ELR (cell line): ENCODE results near the gene TRIM3.
"Not testable (repeated sequence)": the region's sequence is repeated elsewhere in the genome, so short reads cannot be mapped to it uniquely, and the experiment has no call there.

Experiments
- DNase-seq: peaks from one replicate; pipeline ENCODE4 v3.0.0-alpha.2; 2015; ENCODE audit warnings: low read depth

Gene TRIM3

DNA sequence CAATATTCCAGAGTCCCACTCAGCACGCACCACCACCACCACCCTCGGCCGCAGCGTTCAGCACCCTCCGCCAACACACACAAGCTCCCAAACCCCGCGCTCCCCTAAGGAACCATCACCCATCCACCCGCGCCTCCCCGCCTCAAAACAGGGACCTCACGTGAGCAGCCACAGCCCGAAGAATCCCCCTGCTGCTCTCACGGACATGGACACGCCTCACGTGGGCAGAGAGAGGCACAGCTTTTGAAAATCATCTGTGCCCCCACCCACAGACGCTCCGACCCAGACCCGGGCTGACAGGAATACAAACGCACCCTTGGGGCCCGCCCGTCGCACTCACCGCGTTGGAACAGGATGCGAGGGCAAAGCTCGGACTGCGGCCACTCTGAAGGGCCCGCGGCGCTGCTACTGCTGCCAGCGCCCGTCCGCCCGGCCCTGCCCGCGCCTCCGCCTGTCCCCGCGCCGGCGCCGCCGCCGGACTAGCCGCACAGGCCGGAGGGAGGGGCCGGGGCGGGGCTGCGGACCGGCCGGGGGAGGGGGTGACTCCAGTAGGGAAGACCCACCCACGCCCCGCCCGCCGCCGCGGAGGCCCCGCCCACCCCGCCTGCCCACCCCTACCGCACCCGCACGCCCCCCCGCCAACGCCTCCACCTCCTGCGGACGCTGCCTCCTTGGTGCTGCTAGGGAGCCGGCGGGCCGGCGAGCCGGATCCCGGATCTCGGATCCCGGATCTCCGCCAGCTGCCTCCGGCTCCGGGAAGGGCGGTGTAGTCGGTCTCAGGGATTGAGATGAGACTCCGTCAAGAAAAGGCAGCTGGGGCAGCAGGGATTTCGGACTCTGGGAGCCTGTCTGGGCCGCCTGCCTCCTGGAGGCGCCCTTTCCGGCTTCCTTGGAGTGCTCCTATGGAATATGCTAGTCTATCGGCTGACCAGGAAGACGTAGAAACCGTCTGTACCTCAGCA lies at the start of gene TRIM3:
TRIM3 (minus strand) TSS at position 491 of the 962 bp plus-strand sequence. CDS start 8,246 bp downstream, outside the sequence.
- peak; percentile 88 for DNase-seq

DNA sequence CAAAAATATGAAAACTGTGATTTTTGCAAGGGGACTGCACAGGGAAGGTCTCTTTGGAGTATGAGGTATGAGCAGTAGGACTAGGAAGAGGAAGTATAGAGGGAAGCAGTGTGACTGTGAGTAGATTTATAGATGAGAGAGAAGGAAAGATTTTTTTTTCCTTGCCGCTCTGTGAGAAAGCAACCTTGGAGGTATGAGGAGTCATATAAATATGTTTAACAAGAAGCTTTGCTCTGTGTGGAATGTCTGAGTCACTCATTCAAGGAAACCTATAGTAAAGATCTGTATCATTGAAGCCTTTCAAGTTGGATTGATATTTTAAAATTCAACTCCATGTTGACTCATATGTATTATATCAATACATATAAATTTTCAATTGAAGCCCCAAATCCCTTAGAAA lies 49.5 kb upstream of the TRIM3 start:
- DNase-seq, result peak; percentile 96

GRCh38 chr11:6521946-6522345 lies 48.2 kb upstream of the TRIM3 start:
- DNase-seq, result not testable (repeated sequence)

GRCh38 chr11:6520265-6520664 lies 46.5 kb upstream of the TRIM3 start:
- DNase-seq, result no peak

DNA sequence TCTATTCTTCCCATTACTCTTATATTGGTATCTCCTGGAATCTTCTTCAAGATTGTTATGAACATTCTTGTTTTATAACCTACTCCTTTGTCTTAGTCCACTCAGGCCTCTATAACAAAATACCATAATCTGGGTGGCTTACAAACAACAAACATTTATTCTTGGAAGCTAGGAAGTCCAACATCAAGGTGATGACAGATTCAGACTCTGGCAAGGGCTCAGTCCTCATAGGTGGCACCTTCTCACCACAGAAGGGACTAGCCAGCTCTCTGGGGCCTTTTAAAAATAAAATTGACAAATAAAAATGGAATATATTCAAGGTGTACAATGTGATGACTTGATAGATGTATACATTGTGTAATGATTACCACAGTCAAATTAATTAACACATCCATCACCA lies 43.1 kb upstream of the TRIM3 start:
- DNase-seq, result no peak

DNA sequence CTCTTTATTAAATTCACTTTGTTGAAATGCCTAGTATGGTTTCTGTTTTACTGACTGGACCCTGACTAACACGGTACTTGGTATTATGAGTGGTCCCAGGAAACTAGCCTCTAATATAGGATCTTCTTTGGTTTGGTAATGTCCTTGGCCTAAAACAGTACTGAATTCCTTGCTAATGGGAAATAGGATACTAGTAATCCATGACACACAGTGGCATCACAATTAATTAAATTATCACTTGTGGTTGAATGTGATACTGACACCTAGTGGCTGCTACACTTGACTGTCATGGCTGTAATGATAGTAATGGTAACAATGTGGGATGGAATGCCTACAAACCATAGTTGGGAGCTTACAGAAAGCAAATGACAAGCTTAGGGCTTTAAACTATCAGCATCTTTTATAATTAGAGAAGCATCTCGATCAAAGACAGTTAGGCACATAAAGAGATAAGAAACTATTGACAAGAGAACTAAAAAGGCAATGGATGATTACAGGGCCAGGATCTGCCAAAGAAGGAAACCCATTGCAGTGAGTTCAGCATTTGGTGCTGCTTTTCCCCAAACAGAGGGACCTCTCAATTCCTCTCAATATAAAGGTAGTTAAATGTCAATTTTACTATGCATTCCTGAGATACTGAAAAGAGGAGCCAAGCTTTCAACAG lies 32.0 kb upstream of the TRIM3 start:
- peak; percentile 88 for DNase-seq

GRCh38 chr11:6504166-6504565 lies 30.4 kb upstream of the TRIM3 start:
- DNase-seq, result no peak

DNA sequence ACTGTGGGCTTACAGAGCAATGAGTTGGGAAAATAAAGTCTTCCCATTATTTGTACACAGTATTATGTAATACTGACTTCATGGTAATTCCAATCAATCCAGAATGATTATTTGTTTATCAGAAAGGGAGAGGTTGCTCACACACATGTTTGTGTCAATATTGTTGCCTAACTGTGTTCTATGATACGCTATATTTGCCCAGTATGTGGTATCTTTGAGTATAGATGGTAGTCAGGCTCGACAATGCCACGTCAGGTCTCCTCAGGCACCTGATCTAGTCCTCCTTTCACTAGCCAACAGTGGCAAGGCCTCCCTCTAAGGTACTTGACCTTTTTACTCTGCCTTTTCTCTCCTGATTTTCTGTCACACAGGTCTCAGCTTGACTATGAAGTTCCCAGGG lies 28.6 kb upstream of the TRIM3 start:
- DNase-seq, result no peak

DNA sequence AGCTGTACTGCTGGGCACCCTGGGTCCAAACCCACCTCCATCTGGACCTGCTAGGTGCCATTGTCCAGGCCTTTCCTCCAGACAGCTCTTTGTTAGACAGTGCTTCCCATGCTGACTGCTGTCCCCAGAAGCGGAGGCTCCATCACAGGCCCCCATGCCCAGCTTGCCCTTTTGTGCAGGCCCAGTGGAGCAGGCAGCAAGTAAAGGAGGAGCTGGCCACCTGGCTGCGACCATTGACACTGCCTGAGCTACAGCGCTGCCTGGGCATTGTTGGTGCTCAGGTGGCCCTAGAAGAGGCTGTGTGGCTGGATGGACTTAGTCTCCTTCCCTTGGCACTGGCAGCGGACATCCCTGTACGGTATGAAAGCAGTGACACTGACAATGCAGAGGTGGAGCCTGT lies 24.8 kb upstream of the TRIM3 start:
- DNase-seq, result no peak

DNA sequence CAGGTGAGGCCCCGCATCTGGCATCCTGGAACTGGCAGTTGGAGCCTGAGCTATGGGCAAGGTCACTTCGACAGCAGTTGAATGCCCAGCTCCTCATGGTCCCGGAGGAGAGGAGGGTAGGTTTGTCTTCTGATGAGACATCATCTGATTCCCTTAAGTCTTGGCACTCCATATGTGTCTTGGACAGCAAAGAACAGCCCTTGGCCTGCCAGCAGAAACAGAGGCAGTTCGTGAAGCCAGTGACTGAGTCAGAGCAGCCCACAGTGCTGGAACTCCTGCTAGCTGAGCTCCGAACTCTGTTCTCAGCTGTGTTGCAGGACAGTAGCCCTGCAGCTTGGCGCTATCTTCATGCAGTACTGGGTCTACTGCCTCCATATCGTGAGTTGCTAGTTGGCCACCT lies 24.4 kb upstream of the TRIM3 start:
- DNase-seq, result no peak

DNA sequence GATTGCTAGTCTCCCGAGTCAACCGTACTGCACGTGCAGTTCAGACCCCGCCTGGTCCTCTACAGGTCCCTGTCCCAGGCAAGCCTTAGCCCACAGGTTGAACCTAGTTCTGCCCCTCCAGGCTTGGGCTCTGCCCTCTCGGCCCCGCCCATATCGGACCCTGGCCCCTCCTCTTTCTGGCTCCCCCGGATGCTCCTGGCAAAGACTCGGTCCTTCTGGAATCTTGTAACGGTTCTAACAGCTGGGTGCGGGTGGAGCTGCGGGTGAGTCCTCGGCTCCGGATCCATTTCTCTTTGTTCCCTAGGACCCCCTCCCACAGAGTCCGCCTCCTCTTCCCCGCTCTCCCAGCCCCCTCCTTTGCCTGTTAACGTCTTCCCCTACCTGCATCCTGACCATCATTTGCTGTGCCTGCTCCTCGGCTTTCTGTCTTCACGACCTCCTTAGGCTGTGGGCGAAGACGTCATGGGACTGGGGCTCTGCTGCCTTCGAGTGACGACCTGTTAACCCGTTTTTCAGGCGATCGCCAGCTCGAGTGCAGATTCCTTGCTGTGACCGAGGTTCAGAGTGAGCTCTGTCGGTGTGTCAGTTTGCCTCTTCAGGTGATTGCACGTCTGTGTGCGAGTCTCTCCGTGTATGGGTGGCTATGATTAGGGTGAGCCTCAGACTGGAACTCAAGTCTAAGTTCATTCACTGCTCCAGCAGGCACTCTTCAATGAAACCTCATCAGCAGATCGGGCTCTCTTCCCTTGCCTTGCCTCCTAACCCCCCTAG lies 23.5 kb upstream of the TRIM3 start, which contains the start of gene DNHD1:
DNHD1 (plus strand) TSS at position 212 of the 771 bp plus-strand sequence. CDS start 936 bp downstream, outside the sequence.
- no peak for DNase-seq

DNA sequence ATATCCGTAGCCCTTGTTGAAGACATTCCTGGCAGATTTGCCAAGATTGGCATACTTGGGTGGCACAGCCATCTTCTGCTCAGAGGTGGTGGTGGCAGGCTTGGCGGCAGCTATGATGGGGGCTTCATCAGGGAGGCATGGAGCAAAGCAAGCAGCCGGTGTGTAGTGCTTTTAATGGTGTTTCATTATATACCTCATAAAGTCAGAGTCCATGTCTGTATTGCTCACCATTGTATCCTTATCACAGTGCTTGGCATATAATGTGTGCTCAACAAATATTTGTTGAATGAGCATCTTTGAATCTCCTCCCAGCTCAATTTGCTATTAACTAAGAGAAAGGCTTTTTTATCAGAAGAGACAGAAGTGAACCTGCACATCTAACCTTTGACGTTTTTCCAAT lies 15.6 kb upstream of the TRIM3 start:
- no peak for DNase-seq

- DNase-seq, result no peak
Measured at GRCh38 chr11:6488821-6489220, 15.1 kb upstream of the TRIM3 start.

GRCh38 chr11:6488342-6488741 lies 14.6 kb upstream of the TRIM3 start:
- no peak for DNase-seq

DNA sequence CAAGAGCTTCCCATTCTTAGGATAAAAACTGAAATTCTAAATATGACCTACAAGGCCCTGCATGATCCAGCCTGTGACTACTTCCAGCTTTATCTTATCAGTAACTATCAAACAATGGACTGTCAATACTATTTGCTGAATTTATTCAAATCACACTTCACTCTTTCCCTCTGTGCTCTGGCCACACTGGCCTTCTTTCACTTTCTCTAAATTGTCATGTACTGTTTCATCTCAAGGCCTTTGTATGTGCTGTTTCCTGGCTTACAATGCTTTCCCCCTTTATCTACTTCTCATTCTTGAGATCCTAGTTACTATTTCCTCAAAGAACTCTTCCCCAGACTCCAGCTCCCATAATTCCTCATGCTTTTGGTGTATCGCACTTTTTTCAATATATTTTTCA lies 13.2 kb upstream of the TRIM3 start:
- no peak for DNase-seq

- DNase-seq, result no peak
Measured at GRCh38 chr11:6486256-6486655, 12.5 kb upstream of the TRIM3 start.

DNA sequence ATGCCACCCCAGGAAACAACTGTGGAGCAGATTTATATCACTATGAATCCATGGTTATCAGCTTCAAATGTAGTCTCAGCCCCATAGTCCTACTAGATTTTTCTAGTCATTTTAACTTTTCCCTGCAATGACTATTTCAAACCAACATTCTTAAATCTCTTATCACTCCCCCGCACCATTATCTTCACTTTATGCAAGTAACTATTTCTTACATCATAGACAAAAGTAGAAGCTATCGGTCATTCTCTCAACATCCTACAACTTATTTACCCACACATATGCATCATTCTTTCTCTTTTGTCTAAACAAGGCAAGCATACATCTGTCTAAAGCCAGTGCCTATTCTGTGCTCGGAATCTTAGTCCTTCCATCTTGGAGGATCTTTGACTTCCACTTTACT lies 11.9 kb upstream of the TRIM3 start:
- no peak for DNase-seq

DNA sequence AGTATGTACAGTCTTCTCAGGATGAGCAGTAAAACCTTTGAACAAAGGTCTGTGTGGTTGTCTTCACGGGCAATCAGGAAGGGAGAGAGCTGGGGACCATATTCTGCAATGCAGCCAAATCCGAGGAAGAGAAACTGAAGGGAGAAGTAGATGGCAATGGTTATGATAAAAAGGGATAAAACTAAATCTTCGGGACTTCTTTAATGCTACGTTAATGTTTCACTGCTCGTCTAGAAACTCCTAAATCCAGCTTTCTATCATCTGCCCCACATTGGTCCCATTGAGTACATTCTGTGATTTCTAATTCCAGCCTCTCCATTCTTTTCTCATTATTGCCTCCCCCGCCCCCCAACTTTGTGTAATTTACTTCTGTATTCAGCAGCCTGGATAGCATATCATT lies 9.3 kb upstream of the TRIM3 start:
- no peak for DNase-seq

DNA sequence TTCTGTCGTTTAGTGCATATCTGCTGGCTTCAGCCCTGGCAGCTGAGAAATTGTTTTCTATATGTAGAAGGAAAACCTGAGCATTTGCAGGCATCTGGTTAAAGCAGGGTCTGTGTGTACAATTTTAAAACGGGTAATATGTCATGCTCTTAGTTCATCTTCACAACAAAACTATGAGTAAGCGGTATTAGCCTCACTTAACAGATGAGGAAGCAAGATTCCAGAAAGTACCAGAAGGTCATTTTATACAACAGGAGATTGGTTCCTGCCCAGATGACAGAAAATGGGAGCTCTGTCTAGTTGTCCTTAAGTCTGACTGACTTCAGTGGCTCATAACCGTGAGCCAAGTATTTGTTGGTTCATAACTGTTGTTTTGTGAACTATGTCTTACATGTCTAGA lies 8.7 kb upstream of the TRIM3 start:
- no peak for DNase-seq

DNA sequence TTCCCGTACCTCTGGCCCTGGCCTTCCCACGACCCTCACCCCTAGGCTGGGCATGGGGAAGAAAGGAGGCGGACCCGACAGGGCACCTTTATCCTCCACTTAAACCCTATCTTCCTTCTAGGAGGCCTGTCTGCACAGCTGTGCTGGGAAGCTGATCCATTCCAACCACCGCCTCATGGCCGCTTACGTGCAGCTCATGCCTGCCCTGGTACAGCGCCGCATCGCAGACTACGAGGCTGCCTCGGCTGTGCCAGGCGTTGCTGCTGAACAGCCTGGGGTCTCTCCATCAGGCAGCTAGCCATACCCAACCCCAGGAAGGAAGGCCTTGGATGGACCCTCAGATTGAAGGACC lies 8.2 kb upstream of the TRIM3 start:
- DNase-seq, result no peak

DNA sequence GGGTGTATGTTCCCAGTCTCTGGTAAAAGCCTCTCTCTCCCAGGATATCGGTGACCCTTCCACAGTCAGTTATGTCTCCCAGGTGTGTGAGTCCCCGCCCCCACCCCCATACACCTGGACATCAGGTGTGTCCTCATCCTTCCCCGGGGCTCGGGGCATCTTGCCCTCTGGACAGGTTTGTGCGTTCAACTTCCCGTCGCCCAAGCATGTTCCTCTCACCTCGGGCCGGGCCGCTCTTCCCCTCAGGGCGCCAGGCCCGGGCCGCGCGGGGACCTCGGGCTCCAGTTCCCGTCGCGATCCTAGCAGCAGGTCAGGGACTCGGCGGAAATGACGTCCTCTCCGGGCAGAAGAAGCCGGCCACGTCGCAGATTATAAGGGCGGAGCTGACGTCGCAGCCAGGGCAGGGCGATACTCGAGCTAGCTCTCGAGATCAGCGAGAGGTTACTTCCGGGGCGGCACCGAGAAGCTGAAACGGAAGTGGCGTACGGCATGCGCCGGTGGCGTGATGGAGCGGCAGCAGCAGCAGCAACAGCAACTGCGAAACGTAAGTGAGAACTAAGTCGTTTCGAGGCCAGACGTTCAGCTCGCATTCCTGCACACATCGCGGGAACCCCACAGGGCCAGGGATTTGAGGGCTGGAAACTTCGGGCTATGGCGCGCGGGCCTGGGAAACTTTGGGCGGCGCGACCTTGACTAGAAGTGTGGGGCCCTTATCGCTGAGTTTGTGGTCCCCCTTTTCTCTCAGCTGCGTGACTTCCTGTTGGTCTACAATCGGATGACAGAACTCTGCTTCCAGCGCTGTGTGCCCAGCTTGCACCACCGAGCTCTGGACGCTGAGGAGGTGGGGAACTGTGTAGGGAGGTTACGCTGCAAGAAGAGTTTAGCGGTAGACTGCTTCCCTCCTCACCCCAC lies 7.5 kb upstream of the TRIM3 start, which contains the start of the genes ARFIP2 and TIMM10B:
ARFIP2 (minus strand) TSS at position 320 of the 912 bp plus-strand sequence. CDS start 910 bp downstream, outside the sequence.
TIMM10B (plus strand) TSS at position 490 of the 912 bp plus-strand sequence; CDS start at position 506, 16 bp downstream.
- DNase-seq, result peak; percentile 98
